Measurements from ENCODE around the gene SPATA3. TPM values are rescaled to one million over a fixed set of nuclear protein-coding genes. Genes with fewer than 3 reads are reported as not detected.

SPATA3 gene
- total and polyA plus RNA-seq, 2 of the 13 experiments (the other 11 are each of a cell fraction or from before 2014, with no cell fraction given): not detected

GRCh38 chr2:230987137-230988020 is 8.5 kb upstream of the SPATA3 start (continued):
- TF ChIP-seq ZNF547 (CRISPR knock-in tag; IDR thresholded peaks at IDR 0.05) (no peak; the same call in 1 of the 2 replicates), MXD4 (CRISPR knock-in tag; IDR thresholded peaks at IDR 0.05) (peak; percentile 50; the same call in 1 of the 2 replicates), ZNF280D (CRISPR knock-in tag; IDR thresholded peaks at IDR 0.05) (peak; percentile 74), ZNF281 (CRISPR knock-in tag; IDR thresholded peaks at IDR 0.05; ENCODE audit: borderline replicate concordance) (no peak), ZNF136 (CRISPR knock-in tag; IDR thresholded peaks at IDR 0.05; ENCODE audit: low read depth) (peak; percentile 69; the same call in 1 of the 2 replicates), NFAT5 (CRISPR knock-in tag; IDR thresholded peaks at IDR 0.05) (no peak), ATF7-NPFF (CRISPR knock-in tag; IDR thresholded peaks at IDR 0.05; ENCODE audit: low read depth) (no peak), ZNF326 (CRISPR knock-in tag; IDR thresholded peaks at IDR 0.05; ENCODE audit: borderline replicate concordance) (no peak), HNF4A (CRISPR knock-in tag; IDR thresholded peaks at IDR 0.05) (peak; percentile 55; the same call in 1 of the 2 replicates), IRX3 (CRISPR knock-in tag; IDR thresholded peaks at IDR 0.05; ENCODE audit: borderline replicate concordance, low read depth) (no peak), HOXA7 (CRISPR knock-in tag; IDR thresholded peaks at IDR 0.05) (no peak), CSRNP2 (CRISPR knock-in tag; conservative IDR thresholded peaks at IDR 0.05; ENCODE audit: low read depth) (no peak), DDIT3 (CRISPR knock-in tag; IDR thresholded peaks at IDR 0.05) (no peak), MBD4 (IDR thresholded peaks at IDR 0.05; ENCODE audit: borderline replicate concordance, low read length) (no peak)
